Choroid plexus epithelial cell (primary cell): Measurements from ENCODE around the gene KIF1B.

Experiments
- DNase-seq: peaks from one replicate; pipeline ENCODE4 v3.0.0-alpha.2; 2010; ENCODE audit warnings: low read depth
- H3K4me3 ChIP-seq: 2 replicates; pipeline ENCODE4 v1.5.1; 2011; ENCODE audit warnings: low read depth, mild to moderate bottlenecking, control low read depth, low read length, moderate library complexity
- TF ChIP-seq, protein P1 (sequence below): conservative IDR thresholded peaks from 2 replicates; pipeline ENCODE4 v1.5.1; 2011; ENCODE audit warnings: low read depth, mild to moderate bottlenecking, control low read depth, inconsistent platforms, low read length, moderate library complexity

Gene KIF1B

DNA sequence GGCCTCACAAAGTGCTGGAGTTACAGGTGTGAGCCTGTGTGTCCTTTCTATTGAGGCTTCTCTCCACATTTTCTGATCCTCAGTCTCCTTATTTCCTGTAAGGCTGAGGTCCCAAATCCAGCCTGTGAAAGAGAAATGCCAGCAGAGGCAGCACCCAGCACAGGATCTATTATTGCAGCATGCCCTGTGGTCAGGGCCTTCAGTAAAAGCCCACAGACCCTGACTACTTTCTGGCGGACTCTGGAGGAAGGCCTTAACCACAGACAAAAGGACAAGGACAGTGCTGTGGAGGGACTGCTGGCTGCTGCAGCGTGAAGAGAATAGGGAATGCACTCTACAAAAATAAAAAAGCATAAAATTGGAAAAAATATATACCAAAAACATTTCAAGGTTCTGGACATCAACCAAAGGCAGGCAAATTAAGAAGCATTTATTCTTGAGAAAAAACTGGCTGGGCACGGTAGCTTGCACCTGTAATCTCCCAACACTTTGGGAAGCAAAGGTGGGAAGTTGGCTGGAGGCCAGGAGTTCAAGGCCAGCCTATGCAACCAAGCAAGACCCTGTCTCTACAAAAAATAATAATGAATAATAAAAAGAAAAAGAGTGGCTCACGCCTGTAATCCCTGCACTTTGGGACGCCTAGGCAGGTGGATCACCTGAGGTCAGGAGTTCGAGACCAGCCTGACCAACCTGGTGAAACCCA lies 179.1 kb downstream of the KIF1B start:
- TF ChIP-seq, protein P1, sequence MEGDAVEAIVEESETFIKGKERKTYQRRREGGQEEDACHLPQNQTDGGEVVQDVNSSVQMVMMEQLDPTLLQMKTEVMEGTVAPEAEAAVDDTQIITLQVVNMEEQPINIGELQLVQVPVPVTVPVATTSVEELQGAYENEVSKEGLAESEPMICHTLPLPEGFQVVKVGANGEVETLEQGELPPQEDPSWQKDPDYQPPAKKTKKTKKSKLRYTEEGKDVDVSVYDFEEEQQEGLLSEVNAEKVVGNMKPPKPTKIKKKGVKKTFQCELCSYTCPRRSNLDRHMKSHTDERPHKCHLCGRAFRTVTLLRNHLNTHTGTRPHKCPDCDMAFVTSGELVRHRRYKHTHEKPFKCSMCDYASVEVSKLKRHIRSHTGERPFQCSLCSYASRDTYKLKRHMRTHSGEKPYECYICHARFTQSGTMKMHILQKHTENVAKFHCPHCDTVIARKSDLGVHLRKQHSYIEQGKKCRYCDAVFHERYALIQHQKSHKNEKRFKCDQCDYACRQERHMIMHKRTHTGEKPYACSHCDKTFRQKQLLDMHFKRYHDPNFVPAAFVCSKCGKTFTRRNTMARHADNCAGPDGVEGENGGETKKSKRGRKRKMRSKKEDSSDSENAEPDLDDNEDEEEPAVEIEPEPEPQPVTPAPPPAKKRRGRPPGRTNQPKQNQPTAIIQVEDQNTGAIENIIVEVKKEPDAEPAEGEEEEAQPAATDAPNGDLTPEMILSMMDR = no peak
- no peak overlapping the region for H3K4me3 ChIP-seq
- no peak for DNase-seq

DNA sequence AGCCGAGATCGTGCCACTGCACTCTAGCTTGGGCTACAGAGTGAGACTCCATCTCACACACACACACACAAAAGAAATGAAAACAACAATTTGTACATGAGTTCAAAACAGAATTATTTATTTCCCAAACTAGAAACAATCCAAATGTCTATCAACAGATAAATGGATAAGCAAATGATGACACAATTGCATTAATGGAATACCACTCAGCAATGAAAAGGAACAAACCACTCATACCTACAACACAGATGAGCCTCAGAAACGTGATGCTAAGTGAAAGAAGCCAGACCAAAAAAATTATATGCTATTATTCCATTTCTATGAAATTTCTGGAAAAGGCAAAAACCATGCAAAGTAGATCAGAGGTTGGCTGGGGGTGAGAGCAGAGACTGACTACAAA lies 186.5 kb downstream of the KIF1B start:
- TF ChIP-seq, protein P1 = no peak

DNA sequence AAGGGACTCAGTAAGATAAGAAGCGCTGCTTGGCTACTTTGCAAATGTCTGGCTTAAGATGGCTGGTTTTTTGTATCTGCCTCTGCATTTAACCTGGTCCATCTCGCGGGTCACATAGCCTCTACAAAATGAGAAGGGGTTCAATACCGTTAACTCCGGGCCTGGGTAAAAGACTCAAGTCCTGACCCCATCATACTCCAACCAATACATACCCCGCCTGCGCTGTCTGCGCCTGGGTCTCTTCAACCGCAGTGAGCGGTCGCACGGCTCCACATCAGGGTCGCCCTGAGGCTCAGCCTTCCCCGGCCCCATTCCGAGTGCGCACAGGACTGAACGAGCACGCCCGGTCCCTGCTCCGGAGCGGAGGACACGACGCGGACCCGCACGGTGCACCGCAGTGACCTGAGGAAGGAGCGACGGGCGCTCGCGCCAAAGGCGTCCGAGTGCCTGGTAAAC lies 187.9 kb downstream of the KIF1B start:
- peak; percentile 37 for DNase-seq
- H3K4me3 ChIP-seq = peak overlapping the region; percentile 94
- TF ChIP-seq, protein P1 = no peak

More for the DNA sequence above, 186.5 kb downstream of the KIF1B start:
- no peak for DNase-seq
- H3K4me3 ChIP-seq = no peak overlapping the region

DNA sequence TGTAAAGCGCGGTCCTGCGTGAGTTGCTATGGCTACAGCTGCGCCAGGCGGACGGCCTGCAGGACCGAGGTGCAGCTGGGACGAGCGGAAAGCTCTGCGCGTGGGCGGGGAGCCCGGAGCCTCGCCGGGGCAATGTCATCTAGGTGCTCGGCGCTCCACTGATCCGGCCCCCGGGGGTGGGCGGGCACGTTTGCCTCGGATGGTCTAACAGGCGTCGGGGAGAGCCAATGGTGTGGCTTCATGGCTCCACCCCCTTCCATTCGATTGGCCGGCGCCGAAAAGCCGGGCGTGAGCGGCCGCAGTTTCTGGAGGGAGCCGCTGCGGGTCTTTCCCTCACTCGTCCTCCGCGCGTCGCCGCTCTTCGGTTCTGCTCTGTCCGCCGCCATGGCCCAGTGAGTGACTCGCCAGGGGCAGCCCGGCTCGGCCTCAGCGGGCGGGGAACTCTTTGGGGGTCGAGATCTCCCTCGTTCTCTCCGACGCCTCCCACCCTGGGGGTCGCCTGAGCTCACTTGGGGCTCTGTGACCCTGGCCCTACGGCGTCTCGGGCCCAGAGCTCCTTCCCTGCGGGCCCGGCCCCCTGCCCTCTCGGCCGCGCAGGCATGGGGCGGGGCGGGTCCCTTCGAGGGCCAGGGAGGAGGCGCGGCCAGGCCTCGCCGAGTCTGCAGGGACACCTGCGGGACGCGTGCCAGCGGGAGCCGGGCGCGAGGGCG lies 188.5 kb downstream of the KIF1B start, which contains the start of gene PGD:
PGD (plus strand) TSS at position 331 of the 710 bp plus-strand sequence; CDS start at position 385, 54 bp downstream.
- peak within 1 kb of the TSS; percentile 94 for H3K4me3 ChIP-seq
- peak; percentile 99 for DNase-seq
- TF ChIP-seq, protein P1 = no peak

DNA sequence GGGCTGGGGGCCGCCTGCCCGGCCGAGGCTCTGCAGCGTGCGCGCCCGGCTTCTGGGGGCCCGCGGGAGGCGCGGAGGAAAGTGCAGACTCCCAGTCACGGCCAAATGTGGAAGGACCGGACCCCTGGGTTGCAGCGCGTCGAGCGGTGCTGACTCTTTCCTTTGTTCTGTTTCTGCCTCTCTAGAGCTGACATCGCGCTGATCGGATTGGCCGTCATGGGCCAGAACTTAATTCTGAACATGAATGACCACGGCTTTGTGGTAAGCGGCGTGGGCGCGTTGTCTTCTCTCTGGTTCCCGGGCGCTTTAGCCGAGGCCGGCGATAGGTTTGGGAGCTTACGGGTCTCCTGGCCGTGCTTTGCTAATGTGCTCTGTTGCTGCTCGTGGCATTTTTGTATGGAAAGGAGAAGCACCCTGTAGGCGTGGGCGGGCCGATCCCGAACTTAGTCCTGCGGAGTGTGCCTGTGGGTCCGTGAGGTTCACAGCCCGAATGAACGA lies 189.1 kb downstream of the KIF1B start:
- peak overlapping the region; percentile 94 for H3K4me3 ChIP-seq
- DNase-seq = peak; percentile 59
- TF ChIP-seq, protein P1 = no peak

DNA sequence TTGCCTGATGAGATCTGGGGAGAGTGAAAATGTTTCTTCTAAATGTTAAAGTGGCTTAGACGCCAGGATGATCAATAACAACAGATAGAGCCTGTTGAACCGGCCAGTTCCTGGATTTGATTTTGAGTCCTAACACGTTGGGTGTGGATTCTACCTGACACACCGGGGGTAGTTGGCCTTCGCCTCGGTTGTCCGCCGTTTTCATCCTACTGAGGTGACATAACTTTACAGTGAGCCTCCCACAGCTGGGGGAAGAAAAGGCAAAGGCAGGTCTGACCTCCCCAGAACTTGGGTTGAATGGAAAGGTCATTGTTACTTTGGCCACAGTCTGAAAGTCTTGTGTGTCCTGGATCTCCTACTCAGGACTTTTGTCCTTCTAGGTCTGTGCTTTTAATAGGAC lies 189.6 kb downstream of the KIF1B start:
- TF ChIP-seq, protein P1 = no peak
- no peak for DNase-seq
- peak overlapping the region; percentile 94 for H3K4me3 ChIP-seq
